Measurements from ENCODE around the gene RGMB.

RGMB gene

GRCh38 chr5:98771382-98772109 is 1.9 kb upstream of the RGMB start (continued):
- TF ChIP-seq MYNN (tag by site-specific recombination; IDR thresholded peaks at IDR 0.05; ENCODE audit: borderline replicate concordance), result no peak
- peak; percentile 88 for TF ChIP-seq ZEB2 (tag by site-specific recombination; IDR thresholded peaks at IDR 0.05)
- no peak for TF ChIP-seq ZNF140 (tag by site-specific recombination; IDR thresholded peaks at IDR 0.05)
- TF ChIP-seq ZNF239 (tag by site-specific recombination; IDR thresholded peaks at IDR 0.05), result no peak
- TF ChIP-seq ZNF785 (tag by site-specific recombination; IDR thresholded peaks at IDR 0.05), result no peak
- TF ChIP-seq ZBTB44 (tag by site-specific recombination; IDR thresholded peaks at IDR 0.05), result peak; percentile 90
- no peak for TF ChIP-seq ZNF571 (tag by site-specific recombination; IDR thresholded peaks at IDR 0.05)
- TF ChIP-seq ZNF37A (tag by site-specific recombination; IDR thresholded peaks at IDR 0.05), result no peak
- no peak for TF ChIP-seq ZNF121 (tag by site-specific recombination; IDR thresholded peaks at IDR 0.05)
- no peak for TF ChIP-seq ZNF175 (tag by site-specific recombination; IDR thresholded peaks at IDR 0.05)
- TF ChIP-seq CTCF (tag by site-specific recombination; IDR thresholded peaks at IDR 0.05), result peak; percentile 83
- TF ChIP-seq REPIN1 (tag by site-specific recombination; IDR thresholded peaks at IDR 0.05; ENCODE audit: low read depth), result no peak
- no peak for TF ChIP-seq ZNF302 (tag by site-specific recombination; IDR thresholded peaks at IDR 0.05; ENCODE audit: low read depth)
- peak; percentile 78 for TF ChIP-seq ZXDB (tag by site-specific recombination; IDR thresholded peaks at IDR 0.05)
- no peak for TF ChIP-seq ZNF398 (tag by site-specific recombination; IDR thresholded peaks at IDR 0.05)
- TF ChIP-seq ZNF629 (tag by site-specific recombination; IDR thresholded peaks at IDR 0.05), result peak; percentile 55
- no peak for TF ChIP-seq HIC1 (tag by site-specific recombination; IDR thresholded peaks at IDR 0.05)
- TF ChIP-seq ZNF211 (tag by site-specific recombination; IDR thresholded peaks at IDR 0.05; ENCODE audit: low read depth), result no peak
- peak; percentile 85 for TF ChIP-seq INSM2 (tag by site-specific recombination; IDR thresholded peaks at IDR 0.05)
- no peak for TF ChIP-seq KLF7 (tag by site-specific recombination; IDR thresholded peaks at IDR 0.05; ENCODE audit: borderline replicate concordance)
- no peak for TF ChIP-seq ZNF354C (tag by site-specific recombination; IDR thresholded peaks at IDR 0.05; ENCODE audit: borderline replicate concordance, low read depth)
- TF ChIP-seq ZNF214 (tag by site-specific recombination; IDR thresholded peaks at IDR 0.05; ENCODE audit: borderline replicate concordance), result no peak
- TF ChIP-seq ZBTB20 (tag by site-specific recombination; IDR thresholded peaks at IDR 0.05), result no peak
- TF ChIP-seq PBX3 (CRISPR knock-in tag; IDR thresholded peaks at IDR 0.05), result no peak
- TF ChIP-seq ZNF341 (tag by site-specific recombination; IDR thresholded peaks at IDR 0.05; ENCODE audit: low read depth), result peak; percentile 24; the same call in 1 of the 2 replicates
- TF ChIP-seq ZBTB17 (tag by site-specific recombination; IDR thresholded peaks at IDR 0.05), result no peak
- no peak; the same call in 1 of the 2 replicates for TF ChIP-seq ZNF391 (tag by site-specific recombination; IDR thresholded peaks at IDR 0.05; ENCODE audit: borderline replicate concordance, low read depth)
- no peak for TF ChIP-seq ZNF416 (tag by site-specific recombination; IDR thresholded peaks at IDR 0.05)
- peak; percentile 75 for TF ChIP-seq ZNF24 (tag by site-specific recombination; IDR thresholded peaks at IDR 0.05)
- no peak for TF ChIP-seq ZNF350 (tag by site-specific recombination; IDR thresholded peaks at IDR 0.05)
- 0 out of 2 replicates have a peak, but pooled peaks have one; percentile 26 for TF ChIP-seq ZBTB1 (tag by site-specific recombination; IDR thresholded peaks at IDR 0.05)

All from HEK293 (cell line).